PC-9 (cell line): ENCODE data around the gene INPP5F. TPM values are rescaled to one million over a fixed set of nuclear protein-coding genes. Genes with fewer than 3 reads are reported as not detected.

Source experiments
- BruUV-seq: library from RNA; stranded (reverse); fragments of 400-500 nt; replicated peaks from 2 replicates; lab custom pipeline; 2021; lab: Mats Ljungman, UMichigan
- CTCF ChIA-PET: fragments of 300-600 bp; sonication (Branson Sonifier 250); formaldehyde crosslinking; loops from one replicate; lab custom pipeline; 2022; ENCODE audit warnings: antibody characterized with exemption; lab: Charles Lee
- POLR2A ChIA-PET: fragments of 300-600 bp; sonication (Branson Sonifier 250); formaldehyde crosslinking; loops from one replicate; lab custom pipeline; 2022; ENCODE audit warnings: antibody characterized with exemption; ENCODE audit not compliant: unreplicated experiment; lab: Charles Lee
- DNase-seq, 2 experiments: peaks; one replicate each; pipeline versions ENCODE4 v3.0.0 to v3.0.0-alpha.2; 2015 to 2022; ENCODE audit warnings: mixed read lengths in 1 of 2
- H2AFZ ChIP-seq: fragments of 200-600 bp; sonication (generic); 2 replicates; pipeline ENCODE4 v1.8.1; 2017; ENCODE audit warnings: antibody characterized with exemption
- H3F3A ChIP-seq: fragments of 200-600 bp; sonication (generic); 2 replicates; pipeline ENCODE4 v1.8.1; 2017; ENCODE audit warnings: antibody characterized with exemption, mild to moderate bottlenecking, low read depth; ENCODE audit not compliant: insufficient read depth
- H3K27ac ChIP-seq: fragments of 200-600 bp; sonication (generic); 2 replicates; pipeline ENCODE4 v1.6.1; 2016; ENCODE audit warnings: mixed run types
- H3K27me3 ChIP-seq: fragments of 200-600 bp; sonication (generic); 2 replicates; pipeline ENCODE4 v1.6.1; 2016; ENCODE audit warnings: low read depth, mixed run types; ENCODE audit not compliant: insufficient read depth
- H3K36me3 ChIP-seq: fragments of 200-600 bp; sonication (generic); 2 replicates; pipeline ENCODE4 v1.6.1; 2016; ENCODE audit warnings: low read depth, mixed run types
- H3K4me1 ChIP-seq: fragments of 200-600 bp; sonication (generic); replicated peaks from 2 replicates; pipeline ENCODE4 v1.6.1; 2016; ENCODE audit warnings: mixed run types; ENCODE audit not compliant: insufficient read depth
- H3K4me2 ChIP-seq: fragments of 200-600 bp; sonication (generic); 2 replicates; pipeline ENCODE4 v1.6.1; 2017; ENCODE audit warnings: mixed run types
- H3K4me3 ChIP-seq: fragments of 200-600 bp; sonication (generic); 2 replicates; pipeline ENCODE4 v1.6.1; 2016; ENCODE audit warnings: mixed run types
- H3K79me2 ChIP-seq: fragments of 200-600 bp; sonication (generic); 2 replicates; pipeline ENCODE4 v1.6.1; 2017; ENCODE audit warnings: low read depth, mixed run types
- H3K9me2 ChIP-seq: fragments of 200-600 bp; sonication (generic); 2 replicates; pipeline ENCODE4 v1.8.1; 2017; ENCODE audit warnings: mild to moderate bottlenecking; ENCODE audit not compliant: insufficient read depth
- H3K9me3 ChIP-seq: fragments of 200-600 bp; sonication (generic); 2 replicates; pipeline ENCODE4 v1.8.1; 2016; ENCODE audit warnings: low read depth; ENCODE audit not compliant: insufficient read depth
- H4K20me1 ChIP-seq: fragments of 200-600 bp; sonication (generic); 2 replicates; pipeline ENCODE4 v1.8.1; 2017; ENCODE audit not compliant: insufficient read depth
- EZH2 ChIP-seq: fragments of 200-600 bp; sonication (generic); IDR thresholded peaks from 2 replicates; pipeline ENCODE4 v1.8.0; 2017; ENCODE audit warnings: antibody characterized with exemption, low read depth
- intact Hi-C: fragments of 100-400 bp; cut with micrococcal nuclease; formaldehyde crosslinking; loops from one replicate; pipeline ENCODE4 v1.10.0; 2022; ENCODE audit not compliant: unreplicated experiment
- total RNA-seq: library from RNA; stranded (reverse); gene quantifications from 2 replicates; pipeline ENCODE4 v1.2.3, GENCODE V29; 2021
- TF ChIP-seq, protein P1 (sequence below): fragments of 200-600 bp; sonication (generic); conservative IDR thresholded peaks from 2 replicates; pipeline ENCODE4 v1.6.1; 2017; ENCODE audit warnings: mixed run types, antibody characterized with exemption, mild to moderate bottlenecking, moderate library complexity

Gene INPP5F
- total RNA-seq, 1 experiment from 2014 or later = 11.4 TPM

DNA sequence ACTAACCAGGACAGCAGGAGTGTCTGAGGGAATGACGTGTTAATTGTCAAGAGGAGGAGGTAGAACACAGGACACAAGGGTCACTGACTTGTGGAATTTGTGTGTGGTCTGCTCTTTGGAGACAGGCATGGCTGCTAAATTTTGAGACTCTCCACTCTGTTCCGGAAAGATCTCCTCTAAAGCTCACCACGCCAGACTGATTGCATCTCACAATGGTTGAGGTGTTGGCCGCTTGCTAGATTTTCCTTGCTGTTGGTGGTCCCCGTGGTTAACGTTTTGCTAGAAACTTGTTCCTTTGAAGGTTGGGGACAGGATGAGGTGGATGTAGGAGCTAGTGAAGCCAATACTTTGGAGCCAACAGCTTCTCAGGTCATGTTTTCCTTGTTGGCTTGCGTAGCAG lies 89.8 kb downstream of the INPP5F start:
- POLR2A ChIA-PET = no interaction called here
- no TSS peak for BruUV-seq
- Histone ChIP-seq H2AFZ (no peak overlapping the region), H3K36me3 (no peaks in the 10 kb centered on the region), H3K9me2 (no peaks in the 10 kb centered on the region), H3K79me2 (no peaks in the 10 kb centered on the region), H3K4me1 (no peaks in the 10 kb centered on the region), H3F3A (no peaks in the 10 kb centered on the region), H3K27ac (no peak overlapping the region), H3K27me3 (no peaks in the 10 kb centered on the region), H3K4me2 (no peak overlapping the region), H3K9me3 (no peaks in the 10 kb centered on the region), H3K4me3 (no peak overlapping the region), H4K20me1 (no peaks in the 10 kb centered on the region)
- intact Hi-C loops = no loop called here
- CTCF ChIA-PET = no interaction called here
- DNase-seq = no peak
- TF ChIP-seq, protein P1, sequence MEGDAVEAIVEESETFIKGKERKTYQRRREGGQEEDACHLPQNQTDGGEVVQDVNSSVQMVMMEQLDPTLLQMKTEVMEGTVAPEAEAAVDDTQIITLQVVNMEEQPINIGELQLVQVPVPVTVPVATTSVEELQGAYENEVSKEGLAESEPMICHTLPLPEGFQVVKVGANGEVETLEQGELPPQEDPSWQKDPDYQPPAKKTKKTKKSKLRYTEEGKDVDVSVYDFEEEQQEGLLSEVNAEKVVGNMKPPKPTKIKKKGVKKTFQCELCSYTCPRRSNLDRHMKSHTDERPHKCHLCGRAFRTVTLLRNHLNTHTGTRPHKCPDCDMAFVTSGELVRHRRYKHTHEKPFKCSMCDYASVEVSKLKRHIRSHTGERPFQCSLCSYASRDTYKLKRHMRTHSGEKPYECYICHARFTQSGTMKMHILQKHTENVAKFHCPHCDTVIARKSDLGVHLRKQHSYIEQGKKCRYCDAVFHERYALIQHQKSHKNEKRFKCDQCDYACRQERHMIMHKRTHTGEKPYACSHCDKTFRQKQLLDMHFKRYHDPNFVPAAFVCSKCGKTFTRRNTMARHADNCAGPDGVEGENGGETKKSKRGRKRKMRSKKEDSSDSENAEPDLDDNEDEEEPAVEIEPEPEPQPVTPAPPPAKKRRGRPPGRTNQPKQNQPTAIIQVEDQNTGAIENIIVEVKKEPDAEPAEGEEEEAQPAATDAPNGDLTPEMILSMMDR = no peak

DNA sequence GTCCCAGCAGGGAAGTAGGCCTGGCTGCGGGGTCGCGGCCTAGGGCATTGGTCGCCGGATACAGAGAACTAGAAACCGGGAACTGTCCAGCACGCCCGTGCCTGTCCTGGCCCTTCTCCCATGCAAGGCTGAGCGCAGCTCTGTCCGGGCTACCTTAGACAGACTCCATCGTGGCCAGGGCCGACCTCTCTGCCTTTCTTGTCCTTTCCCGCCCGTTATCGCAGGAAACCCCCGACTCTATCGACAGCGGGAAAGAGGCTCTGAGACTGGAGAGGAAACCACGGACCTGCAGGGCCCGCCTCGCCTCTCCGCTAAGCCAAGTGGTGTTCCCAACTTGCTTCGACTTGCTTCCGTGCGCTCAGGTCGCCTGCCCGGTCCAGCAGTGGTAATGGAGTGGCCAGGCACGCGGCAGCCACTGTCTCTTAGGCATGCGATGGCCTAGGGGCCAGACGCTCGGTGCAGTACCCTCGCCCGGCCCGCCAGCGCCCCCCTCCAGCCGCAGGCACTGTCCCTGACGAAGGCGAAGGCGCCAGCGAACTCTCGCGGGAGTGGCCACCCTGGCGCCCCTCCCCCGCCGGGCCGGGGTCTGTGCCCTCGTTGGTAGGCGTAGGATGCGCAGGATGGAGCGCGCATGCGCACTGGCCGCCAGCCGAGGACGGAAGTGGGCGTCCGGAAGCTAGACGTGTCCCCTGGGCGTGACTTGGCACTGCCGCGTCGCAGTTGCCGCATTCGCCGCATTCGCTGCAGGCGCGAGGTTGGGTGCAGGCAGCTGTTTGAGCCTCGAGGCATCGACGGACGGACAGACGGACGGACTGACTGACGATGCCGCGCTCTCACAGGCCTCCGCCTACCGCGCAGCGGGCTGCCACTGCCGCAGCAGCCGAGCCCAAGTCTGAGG lies 92.4 kb downstream of the INPP5F start:
- ChIA-PET CTCF (no interaction called here), POLR2A (no interaction called here)
- intact Hi-C loops = no loop called here
- DNase-seq = no peak
- no peaks in the 10 kb centered on the region for H3K79me2 ChIP-seq
- TF ChIP-seq, protein P1 = no peak
- no peak for TF ChIP-seq EZH2
- no peaks in the 10 kb centered on the region for H3F3A ChIP-seq
- no peaks in the 10 kb centered on the region for H3K36me3 ChIP-seq
- H2AFZ ChIP-seq = no peak overlapping the region
- BruUV-seq = no TSS peak
- no peak overlapping the region for H3K27ac ChIP-seq
- H3K4me3 ChIP-seq = no peak overlapping the region
- H3K9me3 ChIP-seq = no peaks in the 10 kb centered on the region
- no peak overlapping the region for H3K4me2 ChIP-seq
- no peaks in the 10 kb centered on the region for H3K9me2 ChIP-seq
- H3K4me1 ChIP-seq = no peaks in the 10 kb centered on the region
- no peaks in the 10 kb centered on the region for H4K20me1 ChIP-seq
- no peaks in the 10 kb centered on the region for H3K27me3 ChIP-seq

DNA sequence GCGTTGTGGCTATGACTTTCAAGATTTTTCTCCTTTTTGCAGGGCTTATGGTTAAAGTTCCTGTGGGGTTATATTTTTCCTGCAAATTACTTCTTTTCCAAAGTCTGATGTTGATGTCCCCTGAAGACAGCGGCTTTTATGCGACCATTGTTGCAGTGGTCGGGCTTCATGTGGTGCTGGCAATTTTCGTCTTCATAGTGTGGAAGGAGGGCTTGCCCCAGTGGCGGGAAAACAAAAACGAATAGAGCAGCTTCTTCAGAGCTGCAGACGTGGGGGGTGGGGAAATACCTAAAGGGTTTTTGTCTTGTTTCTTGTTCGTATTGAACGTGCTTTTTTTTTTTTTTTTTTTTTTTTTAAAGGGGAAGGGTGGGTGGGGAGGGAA lies 93.0 kb downstream of the INPP5F start:
- Histone ChIP-seq H2AFZ (no peak overlapping the region), H3K4me2 (no peak overlapping the region), H4K20me1 (no peaks in the 10 kb centered on the region), H3K27ac (no peak overlapping the region), H3K79me2 (no peaks in the 10 kb centered on the region), H3K27me3 (no peaks in the 10 kb centered on the region), H3F3A (no peaks in the 10 kb centered on the region), H3K9me2 (no peaks in the 10 kb centered on the region), H3K9me3 (no peaks in the 10 kb centered on the region), H3K4me1 (no peaks in the 10 kb centered on the region), H3K4me3 (no peak overlapping the region), H3K36me3 (no peaks in the 10 kb centered on the region)
- no TSS peak for BruUV-seq
- ChIA-PET POLR2A (no interaction called here), CTCF (no interaction called here)
- TF ChIP-seq EZH2 = no peak
- TF ChIP-seq, protein P1 = no peak
- intact Hi-C loops = no loop called here
- no peak for DNase-seq
